Lung microvascular endothelial cell (primary cell): ENCODE results near the gene CDR2L. TPM values are rescaled to one million over a fixed set of nuclear protein-coding genes. Genes with fewer than 3 reads are reported as not detected.
"Not testable (repeated sequence)": the region's sequence is repeated elsewhere in the genome, so short reads cannot be mapped to it uniquely, and the experiment has no call there.

ENCODE experiments used
- DNase-seq, 2 donors: peaks; one replicate each; pipeline versions ENCODE4 v3.0.0 to v3.0.0-alpha.2; 2010; ENCODE audit warnings: low read depth in 2 of 2
- total RNA-seq: library from RNA; depleted of rRNA; stranded (reverse); fragments of >200 nt; gene quantifications from 2 replicates; pipeline ENCODE4 v1.2.1, GENCODE V29; 2014

Gene CDR2L
- total RNA-seq, 1 donor from 2014 or later, result 5.0 TPM

DNA sequence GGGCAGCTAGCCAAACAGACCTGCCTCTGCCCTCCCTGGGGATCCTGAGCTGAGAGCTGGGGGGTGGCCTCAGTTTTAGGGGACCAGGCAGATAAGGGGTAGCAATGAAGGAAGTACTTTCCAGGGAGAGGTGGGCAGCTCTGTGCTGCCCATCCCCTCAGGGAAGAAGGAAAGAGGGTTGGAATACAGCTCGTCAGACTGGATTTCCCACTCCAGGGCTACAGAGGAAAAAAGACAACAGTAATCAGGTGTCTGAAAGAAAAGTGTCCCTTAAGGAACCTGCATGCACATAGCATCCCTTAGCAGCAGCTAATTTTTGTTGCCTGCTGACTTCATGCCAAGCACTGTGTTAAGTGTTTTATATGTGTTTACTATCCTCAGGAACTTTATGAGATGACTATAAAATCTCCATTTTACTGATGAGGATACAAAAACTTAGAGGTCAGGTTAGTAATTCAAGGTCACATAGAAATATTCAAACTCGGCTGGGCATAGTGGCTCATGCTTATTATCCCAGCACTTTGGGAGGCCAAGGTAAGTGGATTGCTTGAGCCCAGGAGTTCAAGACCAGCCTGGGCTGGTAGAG is 21.8 kb downstream of the CDR2L start:
- no peak for DNase-seq

- DNase-seq, result peak; percentile 84 to 98
Observed at GRCh38 chr17:75010683-75011400, 23.4 kb downstream of the CDR2L start.

DNA sequence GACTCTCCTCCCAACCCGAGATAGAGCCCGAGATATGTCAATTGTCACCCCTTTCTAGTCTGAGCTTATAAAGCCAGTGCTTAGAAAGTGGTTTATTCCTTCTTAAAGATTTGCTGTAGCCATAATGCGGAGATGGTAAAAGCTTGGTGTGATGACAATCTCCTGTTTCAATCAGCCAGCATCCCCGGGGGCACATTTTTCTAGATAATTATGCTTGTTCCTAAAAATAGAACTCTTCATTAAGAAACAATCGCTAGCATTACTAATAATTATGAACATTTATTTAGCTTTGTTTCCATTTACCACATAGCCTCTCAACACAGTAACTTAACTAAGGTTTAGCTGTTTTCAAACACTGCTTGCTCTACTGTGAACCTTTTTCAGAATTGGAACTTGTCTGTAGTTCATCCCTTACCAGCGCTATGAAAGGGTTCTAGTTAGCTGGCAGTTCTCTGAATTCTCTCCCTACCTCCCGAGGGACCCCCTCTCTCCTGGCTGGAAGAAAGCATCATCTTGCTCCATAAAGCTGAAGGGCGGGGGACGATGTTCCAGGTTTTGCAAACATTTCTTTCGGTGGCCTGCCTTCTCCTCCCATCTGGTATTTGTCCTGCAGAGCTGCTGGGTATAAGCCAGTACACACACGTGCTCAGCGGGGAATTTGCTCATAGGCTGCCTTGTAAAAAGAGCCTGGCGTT is 24.1 kb downstream of the CDR2L start:
- peak; percentile 46 to 82 for DNase-seq

DNA sequence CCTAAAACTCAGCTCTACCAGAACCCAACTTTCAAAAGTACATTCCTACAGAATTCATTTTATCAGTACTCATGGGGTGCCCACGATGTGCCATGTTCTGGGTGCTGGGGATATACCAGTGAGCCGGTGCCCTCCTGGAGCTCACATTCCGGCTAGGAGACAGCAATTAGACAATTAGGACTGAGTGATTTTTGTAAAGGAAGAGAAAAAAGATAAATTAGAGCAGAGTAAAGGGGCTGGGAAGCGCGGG is 24.6 kb downstream of the CDR2L start:
- DNase-seq, result no peak

DNA sequence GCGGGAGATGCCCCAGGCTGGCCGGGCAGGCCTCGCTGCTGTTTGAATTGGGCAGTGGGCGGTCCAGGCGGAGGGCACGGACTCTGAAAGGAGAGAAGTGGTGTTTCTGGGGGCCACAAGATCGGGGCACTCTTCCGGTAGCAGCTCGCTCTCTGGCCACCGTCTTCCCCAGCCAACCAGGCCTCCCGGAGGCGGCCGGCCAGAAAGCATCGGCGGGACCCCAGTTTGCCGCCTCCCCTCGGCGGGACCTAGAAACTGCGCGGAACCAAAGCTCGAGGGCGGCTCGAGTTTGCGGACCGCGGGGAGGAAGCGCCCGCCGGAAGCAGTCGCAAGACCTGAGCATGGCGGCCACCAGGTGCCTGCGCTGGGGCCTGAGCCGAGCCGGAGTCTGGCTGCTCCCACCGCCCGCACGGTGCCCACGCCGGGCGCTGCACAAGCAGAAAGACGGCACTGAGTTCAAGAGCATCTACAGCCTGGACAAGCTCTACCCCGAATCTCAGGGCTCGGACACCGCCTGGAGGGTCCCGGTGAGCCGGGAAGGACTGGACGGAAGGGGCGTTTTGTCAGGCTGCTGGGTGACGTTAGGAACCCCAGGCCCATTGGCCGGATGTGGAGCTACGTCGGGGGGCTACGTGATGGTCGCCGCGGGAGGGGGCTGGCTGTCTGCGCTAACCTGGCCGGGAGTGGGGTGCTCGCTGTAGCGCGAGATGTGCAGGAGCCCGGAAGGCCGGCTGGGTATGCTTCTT is 25.1 kb downstream of the CDR2L start, which contains the start of gene MRPL58:
Gene MRPL58, plus strand, starts transcription at position 325 of the 746 bp plus-strand sequence. Its CDS starts 17 bp downstream, at position 342.
- DNase-seq, result peak; percentile 88

GRCh38 chr17:75013092-75013559 is 25.7 kb downstream of the CDR2L start:
- DNase-seq, result peak in 1 of 2 donors; percentile 20

DNA sequence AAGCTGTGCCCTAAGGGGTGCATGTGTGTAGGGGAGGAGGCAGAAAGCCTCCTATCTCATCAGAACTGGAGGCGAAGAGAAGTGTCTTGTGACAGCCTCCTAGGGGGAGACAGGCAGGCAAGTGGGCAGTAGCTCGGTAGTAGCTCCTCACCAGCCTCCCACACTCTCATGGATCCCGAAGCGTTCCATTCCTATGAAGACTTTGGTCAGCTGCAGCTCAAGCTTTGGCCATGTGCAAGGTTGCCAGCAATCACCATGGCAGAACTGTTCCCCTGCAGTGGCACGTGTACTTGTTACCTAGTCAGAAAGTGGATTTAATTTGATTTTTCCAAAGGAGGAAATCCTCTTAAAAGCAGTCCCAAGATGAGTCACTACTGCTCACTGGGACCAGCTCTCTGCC is 31.7 kb downstream of the CDR2L start:
- DNase-seq, result no peak

- DNase-seq, result no peak
Observed at GRCh38 chr17:75019710-75020109, 32.3 kb downstream of the CDR2L start.

GRCh38 chr17:75020331-75021110 is 33.1 kb downstream of the CDR2L start:
- no peak for DNase-seq

DNA sequence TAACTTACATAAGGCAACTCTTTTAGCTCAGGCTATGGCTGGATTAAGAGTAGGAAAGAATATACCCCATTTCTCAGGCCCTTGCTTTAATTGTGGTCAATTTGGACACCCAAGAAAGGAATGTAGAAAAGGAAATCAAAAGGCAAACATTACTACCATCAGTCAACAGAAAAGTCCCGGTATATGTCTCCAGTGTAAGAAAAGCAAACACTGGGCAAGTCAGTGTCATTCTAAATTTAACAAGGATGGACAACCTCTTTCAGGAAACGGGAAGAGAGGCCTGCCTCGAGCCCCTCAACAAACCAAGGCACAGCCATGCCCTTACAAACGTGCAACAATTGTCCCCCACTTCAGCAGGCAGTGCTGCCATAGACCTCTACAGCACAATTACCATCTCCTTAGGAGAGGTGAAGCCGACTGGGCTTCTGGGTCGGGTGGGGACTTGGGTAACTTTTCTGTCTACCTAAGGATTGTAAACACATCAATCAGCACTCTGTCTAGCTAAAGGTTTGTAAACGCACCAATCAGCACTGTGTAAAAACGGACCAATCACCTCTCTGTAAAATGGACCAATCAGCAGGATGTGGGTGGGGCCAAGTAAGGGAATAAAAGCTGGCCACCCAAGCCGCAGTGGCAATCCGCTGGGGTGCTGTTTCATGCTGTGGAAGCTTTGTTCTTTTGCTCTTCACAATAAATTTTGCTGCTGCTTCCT is 37.4 kb downstream of the CDR2L start:
- DNase-seq, result no peak

- DNase-seq, result not testable (repeated sequence)
Observed at GRCh38 chr17:75025398-75025734, 37.9 kb downstream of the CDR2L start.

DNA sequence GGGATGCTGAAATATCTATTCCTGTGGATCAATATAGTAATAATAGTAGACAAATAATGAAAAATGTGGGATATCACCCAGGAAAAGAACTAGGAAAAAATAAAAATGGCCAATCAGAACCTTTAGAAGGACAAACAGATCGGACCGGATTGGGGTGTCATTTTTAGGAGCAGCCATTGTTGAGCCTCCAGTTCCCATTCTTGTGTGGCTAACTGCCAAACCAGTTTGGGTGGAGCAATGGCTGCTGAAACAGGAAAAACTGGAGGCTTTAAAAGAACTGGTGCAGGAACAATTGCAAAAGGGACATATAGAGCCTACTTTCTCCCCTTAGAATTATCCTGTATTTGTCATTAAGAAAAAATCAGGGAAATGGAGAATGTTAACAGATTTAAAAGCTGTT is 39.2 kb downstream of the CDR2L start:
- DNase-seq, result not testable (repeated sequence)

GRCh38 chr17:75030161-75030560 is 42.7 kb downstream of the CDR2L start:
- no peak for DNase-seq

- peak; percentile 59 to 87 for DNase-seq
Observed at GRCh38 chr17:75031972-75032719, 44.7 kb downstream of the CDR2L start.

- peak in 1 of 2 donors; percentile 36 for DNase-seq
Observed at GRCh38 chr17:75032720-75033280, 45.4 kb downstream of the CDR2L start.

- DNase-seq, result peak; percentile 91 to 93
Observed at GRCh38 chr17:75033346-75034235, 46.2 kb downstream of the CDR2L start.

- peak; percentile 90 to 92 for DNase-seq
Observed at GRCh38 chr17:75034236-75034908, 46.9 kb downstream of the CDR2L start.
